Ishikawa (cell line): ENCODE data around the gene CCDC187.

Experiments used
- CEBPB ChIP-seq: IDR thresholded peaks from 2 replicates; pipeline ENCODE4 v1.6.1; 2012
- FOXM1 ChIP-seq: IDR thresholded peaks from 2 replicates; pipeline ENCODE4 v1.6.1; 2012; ENCODE audit warnings: low read depth, borderline replicate concordance
- MAX ChIP-seq: IDR thresholded peaks from 2 replicates; pipeline ENCODE4 v1.6.1; 2012
- REST ChIP-seq: IDR thresholded peaks from 2 replicates; pipeline ENCODE4 v1.6.1; 2012; ENCODE audit warnings: low read depth, mild to moderate bottlenecking

GRCh38 chr9:136300866-136301265, 3.0 kb downstream of the CCDC187 start:
- TF ChIP-seq MAX (no peak), CEBPB (no peak), REST (no peak), FOXM1 (no peak)
